K562 (cell line): ENCODE data around the gene ZBTB33. TPM values are rescaled to one million over a fixed set of nuclear protein-coding genes. Genes with fewer than 3 reads are reported as not detected.

Experiments used
- ATAC-seq: fragments of 200-7000 bp; cut with Tn5 transposase; 3 replicates; pipeline ENCODE4 v1.9.1; 2020; ENCODE audit warnings: moderate library complexity
- BruUV-seq: library from RNA; stranded (reverse); fragments of 400-500 nt; replicated peaks from 2 replicates; lab custom pipeline; 2021; lab: Mats Ljungman, UMichigan
- CTCF ChIA-PET: fragments of 300-600 bp; formaldehyde crosslinking; extraction: SDS; loops from one replicate; lab custom pipeline; 2021; ENCODE audit warnings: low intra/inter-chr PET ratio; lab: Yijun Ruan, JAX
- POLR2A ChIA-PET: fragments of 300-600, 350-650 bp; sonication (Branson Sonifier 250); formaldehyde crosslinking; extraction: SDS; loops from one replicate; lab custom pipeline; 2021; ENCODE audit warnings: antibody characterized with exemption, inconsistent platforms; lab: Yijun Ruan, JAX
- DNase-seq, 4 experiments: peaks; one replicate each; pipeline versions ENCODE4 v3.0.0 to v3.0.0-alpha.2; 2011 to 2018; ENCODE audit warnings: low spot score in 3 of 4, mixed read lengths in 3 of 4; ENCODE audit errors: extremely low read depth in 1 of 4
- FAIRE-seq: peaks from 2 replicates; lab custom pipeline; 2011; peaks lifted over from hg19 to GRCh38; lab: Jason Lieb, UNC
- H2AFZ ChIP-seq: 2 replicates; pipeline ENCODE4 v1.6.0; 2011; ENCODE audit warnings: low read depth, low read length, control low read depth, inconsistent platforms
- H3K27ac ChIP-seq: fragments of 200-600 bp; 3 replicates; pipeline ENCODE4 v1.8.0; 2011; ENCODE audit warnings: low read depth, mild to moderate bottlenecking, control low read depth, inconsistent platforms, low read length, moderate library complexity, mixed read lengths; ENCODE audit errors: extremely low read depth
- H3K27me3 ChIP-seq, 2 experiments: fragments of 300-600 bp in 1 of 2; 2 replicates in 1 of 2; 3 replicates in 1 of 2; pipeline versions ENCODE4 v1.6.0 to v1.8.0; 2011; ENCODE audit warnings: inconsistent platforms in 2 of 2, low read length in 2 of 2, mild to moderate bottlenecking in 1 of 2, mixed read lengths in 1 of 2, moderate library complexity in 1 of 2; ENCODE audit not compliant: control insufficient read depth in 2 of 2, insufficient read depth in 2 of 2
- H3K36me3 ChIP-seq: fragments of 300-600 bp; 3 replicates; pipeline ENCODE4 v1.8.0; 2011; ENCODE audit warnings: mild to moderate bottlenecking, low read length, inconsistent platforms; ENCODE audit not compliant: control insufficient read depth, insufficient read depth
- H3K4me1 ChIP-seq, 2 experiments: fragments of 200-600 bp in 1 of 2; replicated peaks in 1 of 2; 2 replicates in 1 of 2; 3 replicates in 1 of 2; pipeline versions ENCODE4 v1.5.1 to v1.8.0; 2011; ENCODE audit warnings: inconsistent platforms in 2 of 2, low read length in 2 of 2, mild to moderate bottlenecking in 1 of 2, mixed read lengths in 1 of 2, moderate library complexity in 1 of 2; ENCODE audit not compliant: control insufficient read depth in 2 of 2, insufficient read depth in 2 of 2
- H3K4me2 ChIP-seq: 2 replicates; pipeline ENCODE4 v1.6.1; 2011; ENCODE audit warnings: low read length, control low read depth, inconsistent platforms, mixed read lengths; ENCODE audit not compliant: insufficient read depth
- H3K4me3 ChIP-seq: fragments of 200-600 bp; sonication (generic), shearing (Covaris generic); 2 replicates; pipeline ENCODE4 v1.5.1; 2016; ENCODE audit warnings: control low read depth, inconsistent platforms
- H3K79me2 ChIP-seq: fragments of 200-600 bp; 3 replicates; pipeline ENCODE4 v1.8.0; 2011; ENCODE audit warnings: low read length, inconsistent platforms; ENCODE audit not compliant: control insufficient read depth, insufficient read depth
- H3K9ac ChIP-seq, 2 experiments: 2 replicates each; pipeline versions ENCODE4 v1.6.0 to v1.6.1; 2011; ENCODE audit warnings: low read depth in 2 of 2, low read length in 2 of 2, control low read depth in 1 of 2, inconsistent platforms in 1 of 2, mild to moderate bottlenecking in 1 of 2, mixed read lengths in 1 of 2; ENCODE audit not compliant: insufficient read depth in 1 of 2
- H3K9me1 ChIP-seq: one replicate; pipeline ENCODE4 v1.6.0; 2011; ENCODE audit warnings: inconsistent platforms, mild to moderate bottlenecking, low read length, moderate library complexity; ENCODE audit not compliant: control insufficient read depth, insufficient read depth
- H3K9me3 ChIP-seq: replicated peaks from 2 replicates; pipeline ENCODE4 v1.5.1; 2011; ENCODE audit warnings: low read depth, low read length, inconsistent platforms; ENCODE audit not compliant: control insufficient read depth, insufficient read depth
- H4K20me1 ChIP-seq: replicated peaks from 2 replicates; pipeline ENCODE4 v1.6.1; 2011; ENCODE audit warnings: low read length, inconsistent platforms, mixed read lengths; ENCODE audit not compliant: control insufficient read depth, insufficient read depth
- PBX2 ChIP-seq, 2 experiments: IDR thresholded peaks in 1 of 2; conservative IDR thresholded peaks in 1 of 2; 2 replicates each; pipeline ENCODE4 v1.6.1; 2016; ENCODE audit warnings: low read depth in 2 of 2, mild to moderate bottlenecking in 1 of 2, missing compliant biosample characterization in 1 of 2, missing genetic modification characterization in 1 of 2, moderate library complexity in 1 of 2
- TRIM28 ChIP-seq: fragments of 450-650 bp; IDR thresholded peaks from 2 replicates; pipeline ENCODE4 v1.6.1; 2017
- ZNF609 ChIP-seq: sonication (generic); formaldehyde crosslinking; IDR thresholded peaks from 2 replicates; pipeline ENCODE4 v1.8.1; 2023; ENCODE audit warnings: missing genetic modification reagents, mild to moderate bottlenecking, borderline replicate concordance
- WGBS: fragments of 100-300 bp; shearing (Covaris generic); methylation state at CpG from one replicate; pipeline ENCODE4 v1.1.6; 2016; ENCODE audit warnings: low coverage, mixed read lengths; ENCODE audit not compliant: insufficient coverage; ENCODE audit errors: missing lambda C conversion rate; 5-methylcytosine and 5-hydroxymethylcytosine counted together
- in situ Hi-C: fragments of 300-500 bp; cut with MboI; formaldehyde crosslinking; loops from 4 replicates; pipeline ENCODE4 v1.15.0; 2018; ENCODE audit warnings: inconsistent platforms, mixed read lengths
- intact Hi-C: fragments of 100-400 bp; cut with micrococcal nuclease; formaldehyde crosslinking; loops from 2 replicates; pipeline ENCODE4 v1.14.2; 2022
- polyA plus RNA-seq, 8 experiments: library from polyadenylated mRNA; depleted of rRNA in 4 of 8; stranded (reverse) in 5 of 8; unstranded in 3 of 8; fragments of >200 nt; fragmentation: Nextera tagmentation in 2 of 8; fragmentation: Illumina TruSeq in 1 of 8; extraction: Ambion mirVana in 2 of 8; extraction: Trizol in 1 of 8; gene quantifications; 2 replicates each; pipeline versions ENCODE4 v1.2.1 to v1.2.3, GENCODE V29; 2011 to 2014; ENCODE audit warnings: inconsistent platforms in 1 of 8, missing spikeins in 1 of 8
- total RNA-seq, 7 experiments: library from RNA; depleted of rRNA in 6 of 7; stranded (reverse); fragments of >200 nt in 6 of 7; fragmentation: Illumina TruSeq in 2 of 7; extraction: Trizol in 2 of 7; gene quantifications; 2 replicates each; pipeline versions ENCODE4 v1.2.1 to v1.2.3, GENCODE V29; 2011 to 2021; ENCODE audit warnings: low replicate concordance in 1 of 7

The ZBTB33 gene
- total and polyA plus RNA-seq, 9 of the 15 experiments (the other 6 are each of a cell fraction or from before 2014, with no cell fraction given) = 5.6 to 29.8 (median 15.6) TPM

GRCh38 chrX:120281761-120282160 is 31.1 kb downstream of the ZBTB33 start:
- intact Hi-C loops (no loop called here), in situ Hi-C loops (no loop called here)
- ChIA-PET CTCF (no interaction called here), POLR2A (interaction anchor here (1.1 kb wide), 2 partner anchors 15 to 204 kb away, joined by 3 read pairs; no protein-coding TSS in a partner anchor)
- 6% methylated on average over 4 of the region's 4 CpGs for WGBS
- FAIRE-seq (no peak), DNase-seq (no peak), ATAC-seq (no peak)
- no peak overlapping the region for H3K4me3 ChIP-seq
- H3K9me3 ChIP-seq = no peaks in the 10 kb centered on the region
- H3K9ac ChIP-seq = no peak overlapping the region
- H3K27me3 ChIP-seq = no peaks in the 10 kb centered on the region
- H4K20me1 ChIP-seq = no peaks in the 10 kb centered on the region
- H3K9me1 ChIP-seq = no peaks in the 10 kb centered on the region
- peaks cover 3 to 4% of the 10 kb centered on the region in 2 experiments; a peak in 3 of 5 replicates for H3K4me1 ChIP-seq
- no peaks in the 10 kb centered on the region for H3K79me2 ChIP-seq
- H3K4me2 ChIP-seq = no peak overlapping the region
- TF ChIP-seq PBX2 (CRISPR knock-in tag; IDR thresholded peaks at IDR 0.05; ENCODE audit: low read depth) (no peak), PBX2 (tag; conservative IDR thresholded peaks at IDR 0.05; ENCODE audit: low read depth) (no peak), TRIM28 (no peak), ZNF609 (CRISPR knock-in tag) (no peak)
- H3K27ac ChIP-seq = no peak overlapping the region
- no peak overlapping the region for H2AFZ ChIP-seq
- no TSS peak for BruUV-seq
- no peaks in the 10 kb centered on the region for H3K36me3 ChIP-seq
